Activated naive CD8-positive, alpha-beta T cell treated with anti-CD3 and anti-CD28 coated beads, Interleukin-2, amount 50 U/mL, for 24 hours (primary cell): ENCODE data around the gene NNAT.

ENCODE experiments used
- ATAC-seq: fragments of 150-1000 bp; cut with Tn5 transposase; one replicate; pipeline ENCODE4 v1.10.0; 2021
- DNase-seq: peaks from one replicate; pipeline ENCODE4 v3.0.0; 2021
- H3K27ac Mint-ChIP-seq: one replicate; pipeline ENCODE4 v1.8.0; 2021; ENCODE audit warnings: mild to moderate bottlenecking, mixed read lengths
- H3K27me3 Mint-ChIP-seq: one replicate; pipeline ENCODE4 v1.8.0; 2021; ENCODE audit warnings: mixed read lengths
- H3K36me3 Mint-ChIP-seq: one replicate; pipeline ENCODE4 v1.8.0; 2021; ENCODE audit warnings: low read depth, mixed read lengths
- H3K4me1 Mint-ChIP-seq: one replicate; pipeline ENCODE4 v1.8.0; 2021; ENCODE audit warnings: mixed read lengths
- H3K4me3 Mint-ChIP-seq: one replicate; pipeline ENCODE4 v1.8.0; 2021; ENCODE audit warnings: mild to moderate bottlenecking, moderate library complexity, mixed read lengths
- H3K9me3 Mint-ChIP-seq: one replicate; pipeline ENCODE4 v1.8.0; 2021; ENCODE audit warnings: mixed read lengths

The NNAT gene

DNA sequence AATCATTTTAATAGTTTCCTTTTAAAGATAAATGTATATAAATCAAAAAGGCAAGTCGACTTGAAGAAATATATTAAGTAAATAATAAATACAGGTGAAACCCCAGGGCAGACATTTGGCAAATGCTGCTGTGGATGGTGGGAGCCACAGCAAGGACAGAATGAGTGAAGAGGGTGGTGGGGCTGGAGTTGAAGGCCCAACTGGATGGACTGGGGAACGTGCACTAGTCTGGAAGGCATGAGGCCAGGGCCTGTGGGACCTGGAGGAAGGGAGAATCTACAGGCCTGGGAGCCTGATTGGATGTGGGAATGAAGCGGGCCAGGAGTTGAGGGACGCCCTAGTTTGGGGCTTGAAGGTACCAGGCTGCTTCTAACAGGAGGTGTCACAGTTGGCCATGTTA lies 37.3 kb downstream of the NNAT start:
- Mint-ChIP-seq H3K27me3 (peaks cover 16% of the 10 kb centered on the region), H3K4me1 (no peaks in the 10 kb centered on the region), H3K36me3 (no peaks in the 10 kb centered on the region), H3K27ac (no peak overlapping the region), H3K9me3 (no peaks in the 10 kb centered on the region), H3K4me3 (no peak overlapping the region)
- ATAC-seq (no peak), DNase-seq (no peak)

DNA sequence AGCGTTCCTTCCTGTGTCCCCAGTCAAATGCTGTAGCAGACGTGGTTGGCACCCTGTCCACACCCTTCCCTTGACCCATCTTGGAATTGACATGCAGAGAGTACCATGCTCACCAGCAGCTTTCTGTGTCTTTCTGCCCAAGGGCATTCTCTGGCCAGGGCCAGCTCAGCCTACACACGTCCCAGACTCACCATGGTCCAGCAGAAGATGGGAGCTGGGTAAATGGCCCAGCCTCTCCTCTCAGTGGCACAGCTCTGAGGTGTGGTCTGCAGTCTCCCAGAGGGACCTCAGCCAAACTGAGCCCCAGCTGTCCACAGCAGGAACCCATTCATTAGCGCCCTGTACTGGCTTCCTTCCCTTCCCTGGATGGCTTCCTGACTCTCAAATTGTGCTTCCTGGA lies 37.7 kb downstream of the NNAT start:
- ATAC-seq (no peak), DNase-seq (no peak)
- peaks cover 19% of the 10 kb centered on the region for H3K27me3 Mint-ChIP-seq
- H3K27ac Mint-ChIP-seq, result no peak overlapping the region
- H3K9me3 Mint-ChIP-seq, result no peaks in the 10 kb centered on the region
- H3K4me3 Mint-ChIP-seq, result no peak overlapping the region
- no peaks in the 10 kb centered on the region for H3K4me1 Mint-ChIP-seq
- H3K36me3 Mint-ChIP-seq, result no peaks in the 10 kb centered on the region

DNA sequence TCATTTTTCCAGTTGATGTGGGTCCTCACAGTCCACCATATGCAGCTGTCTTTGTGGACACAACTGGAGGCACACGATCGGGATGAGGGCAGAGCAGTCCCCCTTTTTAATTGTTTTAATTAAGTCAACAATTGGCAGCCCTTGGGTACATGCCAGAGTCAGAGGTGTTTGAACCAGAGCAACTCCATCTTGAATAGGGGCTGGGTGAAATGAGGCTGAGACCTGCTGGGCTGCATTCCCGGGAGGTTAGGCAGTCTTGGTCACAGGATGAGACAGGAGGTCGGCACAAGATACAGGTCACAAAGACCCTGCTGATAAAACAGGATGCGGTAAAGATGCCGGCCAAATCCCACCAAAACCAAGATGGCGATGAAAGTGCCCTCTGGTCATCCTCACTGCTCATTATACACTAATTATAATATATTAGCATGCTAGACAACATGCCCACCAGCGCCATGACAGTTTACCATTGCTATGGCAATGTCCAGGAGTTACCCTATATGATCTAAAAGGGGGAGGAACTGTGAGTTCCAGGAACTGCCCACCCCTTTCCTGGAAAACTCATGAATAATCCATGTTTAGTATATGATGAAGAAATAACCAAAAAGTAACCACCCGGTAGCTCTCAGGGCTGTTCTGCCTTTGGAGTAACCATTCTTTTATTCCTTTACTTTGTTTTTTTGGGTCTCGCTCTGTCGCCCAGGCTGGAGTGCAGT lies 38.4 kb downstream of the NNAT start:
- Mint-ChIP-seq H3K36me3 (no peaks in the 10 kb centered on the region), H3K9me3 (no peaks in the 10 kb centered on the region), H3K4me1 (no peaks in the 10 kb centered on the region), H3K27me3 (peaks cover 26% of the 10 kb centered on the region), H3K4me3 (no peak overlapping the region), H3K27ac (no peak overlapping the region)
- DNase-seq (no peak), ATAC-seq (no peak)

DNA sequence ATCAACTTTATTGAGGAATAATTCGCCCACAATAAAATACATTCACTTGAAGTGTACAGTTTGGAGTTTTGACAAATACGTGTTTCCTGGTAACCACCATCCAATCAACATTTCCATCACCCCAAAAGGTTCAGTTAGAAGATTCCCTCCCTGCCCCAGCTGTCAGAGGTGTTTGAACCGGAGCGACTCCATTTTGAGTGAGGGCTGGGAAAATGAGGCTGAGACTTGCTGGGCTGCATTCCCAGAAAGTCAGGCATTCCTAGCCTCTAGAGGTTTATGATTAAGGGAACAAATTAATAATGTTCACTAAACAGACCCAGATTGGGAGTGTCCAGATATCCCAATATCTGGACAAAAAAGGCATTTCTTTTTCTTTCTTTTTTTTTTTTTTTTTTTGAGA lies 39.6 kb downstream of the NNAT start:
- Mint-ChIP-seq H3K27me3 (peaks cover 33% of the 10 kb centered on the region), H3K36me3 (no peaks in the 10 kb centered on the region), H3K9me3 (no peaks in the 10 kb centered on the region), H3K4me3 (no peak overlapping the region), H3K27ac (no peak overlapping the region), H3K4me1 (no peaks in the 10 kb centered on the region)
- DNase-seq (no peak), ATAC-seq (no peak)

DNA sequence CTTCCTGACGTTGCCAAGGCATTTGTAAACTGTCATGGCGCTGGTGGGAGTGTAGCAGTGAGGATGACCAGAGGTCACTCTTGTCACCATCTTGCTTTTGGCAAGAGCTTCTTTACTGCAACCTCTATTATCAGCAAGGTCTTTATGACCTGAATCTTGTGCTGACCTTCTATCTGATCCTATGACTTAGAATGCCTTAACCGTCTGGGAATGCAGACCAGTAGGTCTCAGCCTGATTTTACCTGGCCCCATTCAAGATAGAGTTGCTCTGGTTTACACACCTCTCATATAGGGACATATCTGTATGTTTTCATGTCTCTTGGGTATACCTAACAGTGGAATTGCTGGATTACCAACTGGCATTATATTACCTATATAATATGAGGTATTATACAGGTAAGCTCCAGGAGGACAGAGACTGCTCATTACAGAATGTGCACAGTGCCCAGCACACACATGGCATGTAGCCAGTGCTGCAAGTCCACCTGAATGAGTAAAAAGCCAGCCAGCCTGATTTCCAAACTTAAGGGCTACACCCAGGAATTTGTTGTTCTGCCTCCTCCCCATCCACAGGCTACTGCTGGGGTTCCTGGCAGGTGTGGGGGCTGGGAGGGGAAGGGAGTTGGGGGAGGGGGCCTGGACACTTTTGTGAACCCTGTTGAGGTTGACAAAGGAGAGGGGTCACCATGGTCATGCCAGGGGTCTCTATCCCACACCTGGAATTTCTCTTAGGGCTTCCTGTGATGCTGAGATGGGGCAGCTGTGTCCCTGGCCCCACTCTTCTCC lies 41.8 kb downstream of the NNAT start:
- no peaks in the 10 kb centered on the region for H3K9me3 Mint-ChIP-seq
- no peak overlapping the region for H3K4me3 Mint-ChIP-seq
- DNase-seq, result no peak
- peaks cover under 1% of the 10 kb centered on the region for H3K4me1 Mint-ChIP-seq
- peaks cover 38% of the 10 kb centered on the region for H3K27me3 Mint-ChIP-seq
- ATAC-seq, result no peak
- no peaks in the 10 kb centered on the region for H3K36me3 Mint-ChIP-seq
- H3K27ac Mint-ChIP-seq, result no peak overlapping the region

DNA sequence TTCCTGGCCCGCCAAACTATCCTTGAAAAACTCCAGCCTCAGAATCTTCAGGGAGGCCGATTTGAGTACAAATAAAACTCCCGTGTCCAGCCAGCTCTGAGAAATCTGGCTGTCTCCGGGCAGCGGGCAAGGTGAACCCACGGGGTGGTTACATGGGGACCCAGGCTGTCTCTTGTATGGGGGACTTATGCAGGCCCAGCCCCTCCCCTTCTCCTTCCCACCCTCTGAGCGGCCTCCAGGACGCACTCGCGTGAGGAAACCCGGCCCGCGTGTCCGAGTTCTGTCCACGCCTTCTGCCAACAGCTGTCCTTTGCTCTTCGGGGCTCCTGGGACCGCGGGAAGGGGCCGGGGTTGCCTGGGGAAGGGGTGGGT lies 43.0 kb downstream of the NNAT start:
- no peak overlapping the region for H3K27ac Mint-ChIP-seq
- H3K36me3 Mint-ChIP-seq, result no peaks in the 10 kb centered on the region
- no peaks in the 10 kb centered on the region for H3K9me3 Mint-ChIP-seq
- peaks cover 44% of the 10 kb centered on the region for H3K27me3 Mint-ChIP-seq
- peaks cover 2% of the 10 kb centered on the region for H3K4me1 Mint-ChIP-seq
- ATAC-seq (peak; percentile 33), DNase-seq (no peak)
- H3K4me3 Mint-ChIP-seq, result no peak overlapping the region

DNA sequence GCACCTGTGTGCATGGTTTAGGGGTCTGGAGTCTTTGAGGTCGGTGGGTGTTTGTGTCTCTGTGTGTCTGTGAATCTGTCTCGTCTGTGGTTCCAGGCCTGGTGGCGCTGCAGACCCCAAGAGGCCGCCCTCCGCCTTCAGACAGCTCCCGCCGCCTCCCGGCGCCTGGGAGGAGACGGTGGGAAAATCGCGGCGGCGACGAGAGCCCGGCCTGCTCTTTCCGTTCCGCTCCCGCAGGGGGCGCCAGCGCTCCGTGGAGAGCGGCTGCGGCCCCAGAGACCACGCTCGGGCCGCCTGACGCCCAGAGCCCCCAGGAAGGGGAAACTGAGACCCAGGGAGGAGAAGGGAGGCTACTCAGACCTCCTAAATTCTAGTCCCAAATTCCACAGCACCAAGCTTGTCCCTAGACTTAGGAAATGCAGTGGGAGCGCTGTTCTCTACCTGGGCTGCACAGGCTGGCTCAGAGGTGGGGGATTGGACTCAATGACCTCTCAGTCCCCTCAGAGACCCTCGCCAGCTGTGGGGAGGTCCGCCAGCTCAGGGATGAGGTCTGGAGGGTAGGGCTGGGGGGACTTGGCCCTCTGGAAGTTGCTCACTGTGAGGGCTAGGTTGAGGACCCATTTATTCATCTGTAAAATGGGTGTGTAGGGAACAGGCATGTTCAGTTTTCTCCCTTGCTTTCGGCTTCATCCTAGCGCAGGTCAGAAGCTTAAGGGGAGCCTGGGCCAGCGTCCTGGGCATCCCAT lies 43.5 kb downstream of the NNAT start:
- DNase-seq (peak; percentile 61), ATAC-seq (peak; percentile 40)
- Mint-ChIP-seq H3K4me3 (no peak overlapping the region), H3K4me1 (peaks cover 2% of the 10 kb centered on the region), H3K9me3 (no peaks in the 10 kb centered on the region), H3K36me3 (no peaks in the 10 kb centered on the region), H3K27ac (no peak overlapping the region), H3K27me3 (peaks cover 46% of the 10 kb centered on the region)

DNA sequence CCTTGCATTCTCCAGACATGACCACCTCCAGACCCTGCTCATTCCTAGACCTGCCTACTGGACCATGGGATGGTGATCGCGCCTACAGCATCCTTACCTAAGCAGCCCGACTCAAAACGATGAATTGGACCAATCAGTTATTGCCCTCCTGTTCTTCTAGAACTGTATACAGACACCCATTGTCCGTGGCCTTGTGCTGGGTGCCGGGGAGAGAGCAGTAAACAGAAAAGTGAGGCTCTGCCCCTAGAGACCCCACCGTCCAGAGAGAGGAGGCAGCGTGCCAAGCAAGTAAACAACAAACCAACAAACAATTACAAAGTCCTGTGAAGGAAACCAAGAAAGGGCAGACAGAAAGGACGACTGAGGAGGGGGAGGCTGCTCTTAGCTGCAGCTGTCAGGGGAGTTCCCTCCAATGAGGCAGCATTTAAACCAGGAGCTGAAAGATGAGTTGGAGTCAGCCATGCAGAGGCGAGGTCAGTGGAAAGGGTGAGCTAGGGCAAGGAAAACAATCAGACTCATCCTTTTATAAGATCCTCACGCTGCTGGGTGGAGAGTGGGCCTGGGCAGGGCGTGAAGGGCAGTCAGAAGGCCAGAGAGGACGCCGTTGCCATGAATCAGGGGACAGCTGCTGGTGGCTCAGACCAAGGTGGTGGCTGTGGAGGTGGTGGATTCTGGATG lies 44.2 kb downstream of the NNAT start:
- Mint-ChIP-seq H3K9me3 (no peaks in the 10 kb centered on the region), H3K4me3 (no peak overlapping the region), H3K4me1 (peaks cover 2% of the 10 kb centered on the region), H3K27ac (no peak overlapping the region), H3K27me3 (peaks cover 50% of the 10 kb centered on the region), H3K36me3 (no peaks in the 10 kb centered on the region)
- ATAC-seq, result no peak
- DNase-seq, result no peak

DNA sequence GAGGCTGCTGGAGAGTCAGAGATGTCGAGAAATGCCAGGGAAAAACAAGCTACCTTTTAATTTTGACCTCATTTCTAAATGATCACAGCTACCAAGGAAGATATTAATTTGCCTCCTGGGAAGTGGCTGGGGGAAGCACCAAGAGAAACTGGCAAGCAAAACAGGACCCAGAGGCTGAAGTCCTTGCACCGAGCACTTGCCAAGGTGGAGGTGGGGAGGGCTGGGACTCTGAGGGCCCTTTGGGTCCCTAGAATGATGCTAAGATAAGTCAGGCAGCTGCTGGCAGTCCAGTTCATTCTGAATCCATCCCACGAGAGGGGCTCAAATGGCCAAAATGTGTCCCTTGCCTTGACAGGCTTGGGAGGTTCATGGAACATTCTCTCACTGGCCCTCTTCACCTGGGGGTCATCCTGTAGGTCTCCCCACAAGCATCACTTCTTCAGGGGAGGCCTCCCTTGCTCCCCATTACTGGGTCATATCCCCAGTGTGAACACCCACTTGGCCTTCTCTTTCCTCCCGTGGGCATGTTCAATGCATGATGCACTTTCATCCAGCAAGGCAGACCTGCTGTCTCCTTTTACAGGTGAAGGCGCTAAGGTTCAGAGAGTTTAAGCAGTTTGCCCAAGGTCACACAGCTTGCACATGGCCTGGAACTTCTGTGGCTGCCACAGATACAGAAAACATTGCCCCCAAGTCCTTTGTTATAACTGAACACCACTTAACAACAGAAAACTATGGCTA lies 45.7 kb downstream of the NNAT start:
- Mint-ChIP-seq H3K36me3 (no peaks in the 10 kb centered on the region), H3K9me3 (no peaks in the 10 kb centered on the region), H3K4me1 (peaks cover 2% of the 10 kb centered on the region), H3K27me3 (peaks cover 58% of the 10 kb centered on the region), H3K4me3 (no peak overlapping the region), H3K27ac (no peak overlapping the region)
- ATAC-seq (no peak), DNase-seq (no peak)

DNA sequence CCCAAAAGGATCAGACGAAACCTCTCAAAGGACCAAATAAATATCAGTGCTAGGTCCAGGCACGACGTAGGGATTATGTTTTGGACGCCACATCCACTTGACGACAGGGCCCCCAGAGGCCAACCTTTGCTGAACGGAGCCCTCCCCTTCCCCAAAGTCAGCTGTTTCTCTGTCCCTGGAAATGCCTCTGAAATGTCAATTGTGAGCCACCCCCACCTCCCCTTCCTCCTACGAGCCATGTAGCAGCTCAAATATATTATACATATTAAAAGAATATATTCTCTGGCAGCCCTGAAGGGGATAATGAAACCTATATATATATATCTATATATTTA lies 46.2 kb downstream of the NNAT start:
- Mint-ChIP-seq H3K36me3 (no peaks in the 10 kb centered on the region), H3K4me1 (peaks cover 2% of the 10 kb centered on the region), H3K27ac (no peak overlapping the region), H3K27me3 (peaks cover 60% of the 10 kb centered on the region), H3K9me3 (no peaks in the 10 kb centered on the region), H3K4me3 (no peak overlapping the region)
- no peak for DNase-seq
- ATAC-seq, result no peak

DNA sequence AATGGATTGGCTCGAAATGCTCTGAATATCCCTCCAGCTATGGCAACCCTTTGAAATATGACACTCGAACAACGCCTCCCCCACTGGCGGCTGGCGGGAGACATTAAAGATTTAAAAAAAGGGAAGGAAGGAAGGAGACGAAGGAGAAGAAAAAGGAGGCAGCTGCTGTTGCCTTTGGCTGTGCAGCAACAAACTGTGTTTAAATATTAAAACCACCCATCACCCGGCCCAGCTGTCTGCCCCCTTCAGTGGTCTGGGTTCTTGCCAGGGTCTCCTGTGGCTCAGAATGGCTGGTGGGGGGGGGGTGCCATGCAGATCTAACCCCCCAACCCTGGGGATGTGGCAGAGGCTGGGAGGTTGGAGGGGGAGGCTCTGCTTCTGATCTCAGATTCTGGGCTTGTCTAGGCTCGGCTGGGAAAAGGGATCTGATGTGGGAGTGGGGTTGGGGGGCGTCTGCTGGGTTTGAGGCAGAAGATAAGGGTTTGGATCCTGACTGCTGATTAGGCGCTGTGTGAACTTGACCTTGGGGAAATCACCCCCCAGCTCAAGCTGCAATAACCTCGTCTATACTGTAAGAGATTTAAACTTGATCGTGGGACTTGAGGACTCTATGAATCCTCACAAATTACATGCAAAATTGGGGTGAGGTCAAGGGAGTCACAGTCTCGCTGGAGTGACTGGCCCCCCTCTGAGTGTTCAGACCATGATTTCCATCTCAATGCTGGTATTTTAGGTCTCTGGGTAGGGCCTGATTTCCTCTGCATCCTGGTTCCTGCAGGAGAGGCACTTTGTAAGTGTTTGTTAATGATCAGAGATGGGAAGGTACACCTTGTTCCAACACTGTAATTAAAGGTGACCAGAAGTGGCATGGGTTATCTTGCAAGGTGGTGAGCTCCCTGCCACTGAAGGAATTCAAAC lies 46.9 kb downstream of the NNAT start:
- H3K4me1 Mint-ChIP-seq, result peaks cover 2% of the 10 kb centered on the region
- no peak overlapping the region for H3K4me3 Mint-ChIP-seq
- no peaks in the 10 kb centered on the region for H3K36me3 Mint-ChIP-seq
- DNase-seq (no peak), ATAC-seq (no peak)
- peaks cover 59% of the 10 kb centered on the region for H3K27me3 Mint-ChIP-seq
- no peak overlapping the region for H3K27ac Mint-ChIP-seq
- H3K9me3 Mint-ChIP-seq, result no peaks in the 10 kb centered on the region

DNA sequence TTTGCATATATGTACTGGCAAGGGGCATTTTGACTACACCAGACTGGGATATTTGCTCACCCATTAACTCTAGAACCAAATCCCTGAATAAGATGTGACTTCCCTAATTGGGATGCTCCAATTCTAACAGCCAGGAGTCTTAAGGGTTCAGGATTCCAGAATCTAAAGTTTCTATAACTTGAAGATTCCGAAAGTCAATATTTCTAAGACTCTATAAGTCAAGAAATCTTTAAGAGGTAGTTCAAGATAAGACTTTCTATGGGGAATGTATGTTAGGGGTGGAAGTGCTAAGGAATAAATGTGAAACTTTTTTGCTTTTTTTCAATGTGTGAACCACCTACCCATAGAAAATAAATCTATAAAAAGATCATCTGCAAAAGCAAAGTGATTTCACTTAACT lies 49.4 kb downstream of the NNAT start:
- H3K4me1 Mint-ChIP-seq, result peaks cover 2% of the 10 kb centered on the region
- H3K27ac Mint-ChIP-seq, result no peak overlapping the region
- H3K36me3 Mint-ChIP-seq, result no peaks in the 10 kb centered on the region
- peaks cover 51% of the 10 kb centered on the region for H3K27me3 Mint-ChIP-seq
- H3K4me3 Mint-ChIP-seq, result no peak overlapping the region
- no peak for ATAC-seq
- no peak for DNase-seq
- H3K9me3 Mint-ChIP-seq, result no peaks in the 10 kb centered on the region

DNA sequence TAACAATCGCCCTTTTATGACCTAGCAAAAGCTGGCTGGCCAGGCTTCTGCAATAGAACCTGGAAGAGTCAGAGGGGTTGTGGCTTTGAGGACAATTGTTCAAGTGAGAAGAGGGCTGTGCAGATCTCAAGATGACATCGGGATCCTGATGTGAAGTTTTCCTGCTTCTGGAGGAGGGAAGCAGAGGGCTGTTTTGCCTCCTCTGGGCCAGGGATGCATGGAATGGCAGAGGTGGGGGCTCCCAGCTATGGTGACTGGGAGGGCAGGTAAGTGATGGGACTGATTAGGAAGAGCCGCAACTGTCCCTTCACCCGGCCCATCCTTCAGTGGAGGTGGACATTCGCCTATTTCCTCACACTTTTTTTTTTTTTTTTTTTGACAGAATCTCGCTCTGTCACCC lies 50.0 kb downstream of the NNAT start:
- no peak for DNase-seq
- H3K36me3 Mint-ChIP-seq, result no peaks in the 10 kb centered on the region

More for the DNA sequence above, 50.0 kb downstream of the NNAT start:
- H3K4me1 Mint-ChIP-seq, result peaks cover 2% of the 10 kb centered on the region
- no peak for ATAC-seq
- H3K27ac Mint-ChIP-seq, result no peak overlapping the region
- H3K4me3 Mint-ChIP-seq, result no peak overlapping the region
- no peaks in the 10 kb centered on the region for H3K9me3 Mint-ChIP-seq
- H3K27me3 Mint-ChIP-seq, result peaks cover 48% of the 10 kb centered on the region
